Adipose tissue (tissue), 3 donors: ENCODE results near the gene FEV. TPM values are rescaled to one million over a fixed set of nuclear protein-coding genes. Genes with fewer than 3 reads are reported as not detected.

Source experiments
- H3K27ac ChIP-seq: one replicate; pipeline ENCODE4 v1.5.1; 2013; ENCODE audit warnings: low read depth, low read length
- WGBS, 3 donors: extraction: QIAGEN DNeasy Blood & Tissue Kit; methylation state at CpG; one replicate each; pipeline ENCODE4 v1.1.7; 2013; 5-methylcytosine and 5-hydroxymethylcytosine counted together
- polyA plus RNA-seq, 3 donors: library from polyadenylated mRNA; stranded (reverse); fragments of 200-250 nt; gene quantifications; one replicate each; pipeline ENCODE4 v1.2.3, GENCODE V29; 2013
- donor health status: healthy with polysubstance abuse.
- donor health status: Bipolar disorder and iron deficiency.
- donor health status: healthy.

The FEV gene
- under 1 TPM in 2 of 3 donors, not detected in 1; 0.09 to 0.58 TPM for polyA plus RNA-seq

- H3K27ac ChIP-seq: no peak within 1 kb of the TSS
Observed at GRCh38 chr2:218985021-218985324, at the start of gene FEV. FEV (minus strand) TSS chr2:218985184; CDS start chr2:218985075, 109 bp downstream.

GRCh38 chr2:219032051-219032745 lies 47.2 kb upstream of the FEV start:
- no peak overlapping the region for H3K27ac ChIP-seq
- 78 to 83% (median 83%) methylated on average over 23 of the region's 23 CpGs for WGBS, 3 donors

More at GRCh38 chr2:218985021-218985324, at the start of gene FEV:
- WGBS, 3 donors: 0 to 6% (median 2%) methylated on average over 6 to 32 of the region's 32 CpGs

GRCh38 chr2:219031005-219031738 lies 46.2 kb upstream of the FEV start:
- 61 to 78% (median 70%) methylated on average over 20 to 21 of the region's 21 CpGs for WGBS, 3 donors
- H3K27ac ChIP-seq: no peak overlapping the region

- WGBS, 3 donors: 71 to 81% (median 77%) methylated on average over 15 to 16 of the region's 16 CpGs
Observed at GRCh38 chr2:219030177-219030940, 45.4 kb upstream of the FEV start.

GRCh38 chr2:219029829-219030165 lies 44.8 kb upstream of the FEV start:
- no peak overlapping the region for H3K27ac ChIP-seq
- WGBS, 3 donors: 34 to 41% (median 37%) methylated on average over 8 to 9 of the region's 9 CpGs

More at GRCh38 chr2:219030177-219030940, 45.4 kb upstream of the FEV start:
- H3K27ac ChIP-seq: no peak overlapping the region

GRCh38 chr2:219028996-219029828 lies 44.2 kb upstream of the FEV start:
- H3K27ac ChIP-seq: no peak overlapping the region
- WGBS, 3 donors: 67 to 75% (median 72%) methylated on average over 13 of the region's 13 CpGs

- 70 to 78% (median 74%) methylated on average over 5 of the region's 5 CpGs for WGBS, 3 donors
- no peak overlapping the region for H3K27ac ChIP-seq
Observed at GRCh38 chr2:219028141-219028540, 43.2 kb upstream of the FEV start.

- no peak overlapping the region for H3K27ac ChIP-seq
- 87 to 90% (median 88%) methylated on average over 22 of the region's 22 CpGs for WGBS, 3 donors
Observed at GRCh38 chr2:219027511-219028055, 42.6 kb upstream of the FEV start.

GRCh38 chr2:219026946-219027345 lies 42.0 kb upstream of the FEV start:
- 74 to 79% (median 74%) methylated on average over 7 of the region's 7 CpGs for WGBS, 3 donors
- no peak overlapping the region for H3K27ac ChIP-seq

GRCh38 chr2:219025637-219026585 lies 40.9 kb upstream of the FEV start:
- no peak overlapping the region for H3K27ac ChIP-seq
- WGBS, 3 donors: 79 to 88% (median 84%) methylated on average over 18 of the region's 18 CpGs

GRCh38 chr2:219024059-219024458 lies 39.1 kb upstream of the FEV start:
- WGBS, 3 donors: 74 to 81% (median 78%) methylated on average over 11 of the region's 11 CpGs
- no peak overlapping the region for H3K27ac ChIP-seq

- no peak overlapping the region for H3K27ac ChIP-seq
- WGBS, 3 donors: 82 to 85% (median 83%) methylated on average over 12 of the region's 12 CpGs
Observed at GRCh38 chr2:219023045-219023605, 38.1 kb upstream of the FEV start.

- H3K27ac ChIP-seq: no peak overlapping the region
- 83 to 95% (median 87%) methylated on average over 5 of the region's 5 CpGs for WGBS, 3 donors
Observed at GRCh38 chr2:219022616-219023015, 37.6 kb upstream of the FEV start.

GRCh38 chr2:219022041-219022440 lies 37.1 kb upstream of the FEV start:
- no peak overlapping the region for H3K27ac ChIP-seq
- 85 to 90% (median 87%) methylated on average over 12 of the region's 12 CpGs for WGBS, 3 donors

- 80 to 89% (median 85%) methylated on average over 9 of the region's 9 CpGs for WGBS, 3 donors
- no peak overlapping the region for H3K27ac ChIP-seq
Observed at GRCh38 chr2:219021591-219021990, 36.6 kb upstream of the FEV start.

GRCh38 chr2:219020604-219021365 lies 35.8 kb upstream of the FEV start:
- WGBS, 3 donors: 69 to 86% (median 69%) methylated on average over 11 of the region's 11 CpGs
- no peak overlapping the region for H3K27ac ChIP-seq
